MG63 (cell line): ENCODE data around the gene CLTRN. TPM values are rescaled to one million over a fixed set of nuclear protein-coding genes. Genes with fewer than 3 reads are reported as not detected.
A peak's percentile ranks its signal among the peaks of the same experiment; 100 is the strongest.
"Not testable (repeated sequence)": the region's sequence is repeated elsewhere in the genome, so short reads cannot be mapped to it uniquely, and the experiment has no call there.

ENCODE experiments used
- DNase-seq: peaks from one replicate; pipeline ENCODE4 v3.0.0-alpha.2; 2020
- H3K27me3 ChIP-seq: fragments of 250-450 bp; sonication (Bioruptor Pico); 2 replicates; pipeline ENCODE4 v1.5.1; 2020; ENCODE audit warnings: mild to moderate bottlenecking, moderate library complexity
- H3K36me3 ChIP-seq: fragments of 250-450 bp; sonication (Bioruptor Pico); 2 replicates; pipeline ENCODE4 v1.5.1; 2020; ENCODE audit warnings: mild to moderate bottlenecking, moderate library complexity
- H3K4me3 ChIP-seq: fragments of 250-450 bp; sonication (Bioruptor Pico); 2 replicates; pipeline ENCODE4 v1.5.1; 2020; ENCODE audit warnings: mild to moderate bottlenecking, moderate library complexity
- H3K9me3 ChIP-seq: fragments of 250-450 bp; sonication (Bioruptor Pico); 2 replicates; pipeline ENCODE4 v1.5.1; 2020; ENCODE audit warnings: mild to moderate bottlenecking, moderate library complexity
- total RNA-seq: library from RNA; depleted of rRNA; stranded (reverse); fragments of >200 nt; shearing (Covaris generic); gene quantifications from 2 replicates; pipeline ENCODE4 v1.2.3, GENCODE V29; 2014; ENCODE audit warnings: low replicate concordance; rRNA removed

CLTRN gene
- total RNA-seq: 0.89 TPM in 1 of 2 replicates, not detected in the other

GRCh38 chrX:15664487-15665444 lies at the start of gene CLTRN:
Gene CLTRN, minus strand, starts transcription at chrX:15664805. Its CDS starts 30 bp downstream, at chrX:15664775.
- H3K36me3 ChIP-seq: no peaks in the 10 kb centered on the region
- no peak for DNase-seq
- H3K27me3 ChIP-seq: no peaks in the 10 kb centered on the region; the same call in 1 of the 2 replicates

GRCh38 chrX:15704273-15704672 lies 39.7 kb upstream of the CLTRN start:
- H3K27me3 ChIP-seq, H3K9me3 ChIP-seq, DNase-seq, H3K4me3 ChIP-seq, H3K36me3 ChIP-seq: not testable (repeated sequence)

More at GRCh38 chrX:15664487-15665444, at the start of gene CLTRN:
- no peak within 1 kb of the TSS for H3K4me3 ChIP-seq
- H3K9me3 ChIP-seq: no peaks in the 10 kb centered on the region

GRCh38 chrX:15703809-15704208 lies 39.2 kb upstream of the CLTRN start:
- not testable (repeated sequence) for DNase-seq, H3K9me3 ChIP-seq, H3K27me3 ChIP-seq, H3K36me3 ChIP-seq, H3K4me3 ChIP-seq

- Histone ChIP-seq H3K36me3 (peaks cover 2% of the 10 kb centered on the region; the same call in 1 of the 2 replicates), H3K27me3 (no peaks in the 10 kb centered on the region), H3K4me3 (no peak overlapping the region), H3K9me3 (no peaks in the 10 kb centered on the region)
- DNase-seq: no peak
Measured at GRCh38 chrX:15702488-15703371, 38.1 kb upstream of the CLTRN start.

GRCh38 chrX:15696516-15696915 lies 31.9 kb upstream of the CLTRN start:
- no peak for DNase-seq
- peaks cover 6% of the 10 kb centered on the region for H3K36me3 ChIP-seq
- H3K4me3 ChIP-seq: no peak overlapping the region
- no peaks in the 10 kb centered on the region for H3K9me3 ChIP-seq
- no peaks in the 10 kb centered on the region for H3K27me3 ChIP-seq

GRCh38 chrX:15694941-15695451 lies 30.4 kb upstream of the CLTRN start:
- DNase-seq: no peak
- peaks cover 13% of the 10 kb centered on the region for H3K36me3 ChIP-seq
- H3K9me3 ChIP-seq: no peaks in the 10 kb centered on the region
- H3K4me3 ChIP-seq: no peak overlapping the region
- H3K27me3 ChIP-seq: no peaks in the 10 kb centered on the region

GRCh38 chrX:15686818-15687685 lies 22.4 kb upstream of the CLTRN start:
- Histone ChIP-seq H3K27me3 (no peaks in the 10 kb centered on the region), H3K4me3 (no peak overlapping the region), H3K36me3 (peaks cover 11% of the 10 kb centered on the region), H3K9me3 (no peaks in the 10 kb centered on the region)
- DNase-seq: peak; percentile 12

- H3K36me3 ChIP-seq: no peaks in the 10 kb centered on the region; the same call in 1 of the 2 replicates
- H3K27me3 ChIP-seq: no peaks in the 10 kb centered on the region
- DNase-seq: no peak
- H3K4me3 ChIP-seq: no peak overlapping the region
- H3K9me3 ChIP-seq: no peaks in the 10 kb centered on the region
Measured at GRCh38 chrX:15683193-15683592, 18.6 kb upstream of the CLTRN start.

GRCh38 chrX:15681433-15681832 lies 16.8 kb upstream of the CLTRN start:
- Histone ChIP-seq H3K27me3 (no peaks in the 10 kb centered on the region), H3K4me3 (no peak overlapping the region), H3K36me3 (peaks cover 5% of the 10 kb centered on the region; the same call in 1 of the 2 replicates), H3K9me3 (no peaks in the 10 kb centered on the region)
- DNase-seq: no peak

- Histone ChIP-seq H3K4me3 (no peak overlapping the region), H3K36me3 (peaks cover 5% of the 10 kb centered on the region; the same call in 1 of the 2 replicates), H3K27me3 (no peaks in the 10 kb centered on the region), H3K9me3 (no peaks in the 10 kb centered on the region)
- no peak for DNase-seq
Measured at GRCh38 chrX:15680401-15680800, 15.8 kb upstream of the CLTRN start.

- no peaks in the 10 kb centered on the region for H3K27me3 ChIP-seq
- H3K9me3 ChIP-seq: no peaks in the 10 kb centered on the region
- DNase-seq: no peak
- H3K4me3 ChIP-seq: no peak overlapping the region
- peaks cover 5% of the 10 kb centered on the region; the same call in 1 of the 2 replicates for H3K36me3 ChIP-seq
Measured at GRCh38 chrX:15679246-15679645, 14.6 kb upstream of the CLTRN start.

GRCh38 chrX:15678339-15678738 lies 13.7 kb upstream of the CLTRN start:
- Histone ChIP-seq H3K9me3 (no peaks in the 10 kb centered on the region), H3K27me3 (no peaks in the 10 kb centered on the region), H3K36me3 (peaks cover 5% of the 10 kb centered on the region; the same call in 1 of the 2 replicates), H3K4me3 (no peak overlapping the region)
- no peak for DNase-seq

GRCh38 chrX:15676886-15677285 lies 12.3 kb upstream of the CLTRN start:
- no peaks in the 10 kb centered on the region for H3K27me3 ChIP-seq
- peak overlapping the region; percentile 95 for H3K4me3 ChIP-seq
- no peaks in the 10 kb centered on the region for H3K9me3 ChIP-seq
- DNase-seq: no peak
- H3K36me3 ChIP-seq: peaks cover 5% of the 10 kb centered on the region; the same call in 1 of the 2 replicates

- peak; percentile 73 for DNase-seq
- Histone ChIP-seq H3K4me3 (peak overlapping the region; percentile 95), H3K27me3 (peaks cover 2% of the 10 kb centered on the region; the same call in 1 of the 2 replicates), H3K9me3 (no peaks in the 10 kb centered on the region), H3K36me3 (peaks cover 5% of the 10 kb centered on the region; the same call in 1 of the 2 replicates)
Measured at GRCh38 chrX:15675490-15675921, 10.9 kb upstream of the CLTRN start.

- peak; percentile 88 for DNase-seq
- H3K36me3 ChIP-seq: peaks cover 5% of the 10 kb centered on the region; the same call in 1 of the 2 replicates
- peaks cover 2% of the 10 kb centered on the region; the same call in 1 of the 2 replicates for H3K27me3 ChIP-seq
- H3K9me3 ChIP-seq: no peaks in the 10 kb centered on the region
- peak overlapping the region; percentile 95 for H3K4me3 ChIP-seq
Measured at GRCh38 chrX:15674841-15675489, 10.4 kb upstream of the CLTRN start.
